BJ (cell line): ENCODE measurements around the gene BRINP2. TPM values are rescaled to one million over a fixed set of nuclear protein-coding genes. Genes with fewer than 3 reads are reported as not detected.

Source experiments
- CTCF ChIA-PET: fragments of 350-600 bp; formaldehyde crosslinking; extraction: SDS; loops from one replicate; lab custom pipeline; 2021; ENCODE audit warnings: antibody characterized with exemption, inconsistent platforms; lab: Yijun Ruan, JAX
- POLR2A ChIA-PET: fragments of 300-600 bp; sonication (Branson Sonifier 250); formaldehyde crosslinking; extraction: SDS; loops from one replicate; lab custom pipeline; 2021; ENCODE audit warnings: antibody characterized with exemption; lab: Charles Lee
- DNase-seq: peaks from one replicate; pipeline ENCODE4 v3.0.0-alpha.2; 2011; ENCODE audit warnings: low read depth
- H3K27me3 ChIP-seq: 2 replicates; pipeline ENCODE4 v1.6.0; 2011; ENCODE audit warnings: low read length; ENCODE audit not compliant: control insufficient read depth, insufficient read depth
- H3K36me3 ChIP-seq: 2 replicates; pipeline ENCODE4 v1.5.1; 2011; ENCODE audit warnings: low read length; ENCODE audit not compliant: control insufficient read depth, insufficient read depth
- H3K4me3 ChIP-seq: 2 replicates; pipeline ENCODE4 v1.5.1; 2011; ENCODE audit warnings: low read depth, mild to moderate bottlenecking, control low read depth, low read length
- CTCF ChIP-seq: IDR thresholded peaks from 2 replicates; pipeline ENCODE4 v1.5.1; 2011; ENCODE audit warnings: low read depth, mild to moderate bottlenecking, control low read depth, inconsistent platforms, low read length, moderate library complexity; ENCODE audit not compliant: insufficient read depth
- polyA plus RNA-seq: library from polyadenylated mRNA; depleted of rRNA; stranded (reverse); fragments of >200 nt; gene quantifications from 2 replicates; pipeline ENCODE4 v1.2.3, GENCODE V29; 2011

The BRINP2 gene
- polyA plus RNA-seq, 1 experiment: 0.02 TPM

DNA sequence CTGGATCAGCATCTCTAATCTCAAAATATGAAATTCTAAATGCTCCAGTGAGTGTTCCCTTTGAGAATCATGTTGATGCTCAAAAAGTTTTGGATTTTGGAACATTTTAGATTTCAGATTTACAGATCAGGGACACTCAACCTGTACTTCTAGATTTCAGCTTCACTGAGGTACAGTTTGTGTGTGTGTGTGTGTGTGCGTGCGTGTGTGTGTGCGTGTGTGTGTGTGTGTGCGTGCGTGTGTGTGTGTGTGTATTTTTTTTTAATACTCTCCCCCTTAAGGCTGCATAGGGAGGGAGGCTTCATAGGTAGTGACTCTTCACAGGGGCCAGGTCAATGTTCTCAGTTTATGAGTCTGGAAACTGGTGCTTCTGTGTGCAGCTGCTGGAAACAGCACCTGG lies 77.5 kb downstream of the BRINP2 start:
- no peak for DNase-seq
- CTCF ChIA-PET: interaction anchor here (3.5 kb wide), 1 partner anchor 8 kb away, joined by 16 read pairs; no protein-coding TSS in a partner anchor
- no peak overlapping the region for H3K4me3 ChIP-seq
- TF ChIP-seq CTCF: no peak
- H3K36me3 ChIP-seq: no peaks in the 10 kb centered on the region
- H3K27me3 ChIP-seq: no peaks in the 10 kb centered on the region
- POLR2A ChIA-PET: no interaction called here

DNA sequence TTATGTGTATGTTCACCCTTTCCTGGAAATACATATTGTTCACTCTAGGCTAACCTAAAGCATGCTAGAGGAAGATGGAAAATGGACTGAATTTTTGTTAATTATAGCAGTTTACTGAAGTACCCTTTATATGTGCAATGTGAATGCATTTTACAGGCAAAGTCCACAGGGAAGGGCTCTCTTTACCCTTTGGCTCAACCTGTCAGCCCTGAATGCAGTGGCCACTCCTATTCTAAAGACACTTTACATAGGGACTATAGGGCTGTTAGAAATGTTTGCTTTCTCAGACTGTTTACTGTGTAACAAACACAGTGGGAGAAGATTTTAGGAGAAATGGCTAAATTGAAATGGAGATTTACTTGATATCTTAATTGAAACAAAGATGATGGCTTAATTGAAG lies 78.5 kb downstream of the BRINP2 start:
- H3K4me3 ChIP-seq: no peak overlapping the region

DNA sequence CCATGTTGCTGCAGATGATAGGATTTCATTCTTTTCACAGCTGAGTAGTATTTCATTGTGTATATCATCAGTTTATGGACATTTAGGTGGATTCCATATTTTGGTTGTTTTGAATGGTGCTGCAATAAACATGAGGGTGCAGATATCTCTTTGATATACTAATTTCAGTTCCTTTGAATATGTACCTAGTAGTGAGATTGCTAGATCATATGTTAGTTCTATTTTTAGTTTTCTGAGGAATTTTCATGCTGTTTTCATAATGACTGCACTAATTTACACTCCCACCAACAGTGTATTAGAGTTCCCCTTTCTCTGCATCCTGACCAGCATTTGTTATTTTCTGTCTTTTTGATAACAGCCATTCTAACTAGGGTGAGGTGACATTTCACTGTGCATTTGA lies 82.1 kb downstream of the BRINP2 start:
- no peak for DNase-seq
- CTCF ChIA-PET: no interaction called here
- POLR2A ChIA-PET: no interaction called here
- Histone ChIP-seq H3K36me3 (no peaks in the 10 kb centered on the region), H3K27me3 (no peaks in the 10 kb centered on the region; the same call in 1 of the 2 replicates), H3K4me3 (no peak overlapping the region)
- no peak for TF ChIP-seq CTCF

More for the DNA sequence above, 78.5 kb downstream of the BRINP2 start:
- no peak for TF ChIP-seq CTCF
- ChIA-PET CTCF (no interaction called here), POLR2A (no interaction called here)
- no peaks in the 10 kb centered on the region for H3K36me3 ChIP-seq
- H3K27me3 ChIP-seq: no peaks in the 10 kb centered on the region
- DNase-seq: no peak

- Histone ChIP-seq H3K27me3 (peaks cover 3% of the 10 kb centered on the region; the same call in 1 of the 2 replicates), H3K4me3 (no peak overlapping the region), H3K36me3 (no peaks in the 10 kb centered on the region)
- no peak for TF ChIP-seq CTCF
- ChIA-PET POLR2A (no interaction called here), CTCF (interaction anchor here (0.6 to 2.5 kb wide), 14 partner anchors 9 to 686 kb away, joined by 3 to 16 read pairs (median 4); no protein-coding TSS in a partner anchor)
- no peak for DNase-seq
These were observed 84.7 kb downstream of the BRINP2 start for GRCh38 chr1:177255411-177255810.

- POLR2A ChIA-PET: no interaction called here
- no peaks in the 10 kb centered on the region for H3K36me3 ChIP-seq
- no peak overlapping the region for H3K4me3 ChIP-seq
- CTCF ChIA-PET: interaction anchor here (0.6 to 2.5 kb wide), 19 partner anchors 10 to 690 kb away, joined by 3 to 16 read pairs (median 3); no protein-coding TSS in a partner anchor
- DNase-seq: no peak
- TF ChIP-seq CTCF: peak; percentile 61
- peaks cover 3% of the 10 kb centered on the region; the same call in 1 of the 2 replicates for H3K27me3 ChIP-seq
These were observed 85.7 kb downstream of the BRINP2 start for GRCh38 chr1:177256153-177257075.
